ENCODE results near the gene JAG2.

DNA sequence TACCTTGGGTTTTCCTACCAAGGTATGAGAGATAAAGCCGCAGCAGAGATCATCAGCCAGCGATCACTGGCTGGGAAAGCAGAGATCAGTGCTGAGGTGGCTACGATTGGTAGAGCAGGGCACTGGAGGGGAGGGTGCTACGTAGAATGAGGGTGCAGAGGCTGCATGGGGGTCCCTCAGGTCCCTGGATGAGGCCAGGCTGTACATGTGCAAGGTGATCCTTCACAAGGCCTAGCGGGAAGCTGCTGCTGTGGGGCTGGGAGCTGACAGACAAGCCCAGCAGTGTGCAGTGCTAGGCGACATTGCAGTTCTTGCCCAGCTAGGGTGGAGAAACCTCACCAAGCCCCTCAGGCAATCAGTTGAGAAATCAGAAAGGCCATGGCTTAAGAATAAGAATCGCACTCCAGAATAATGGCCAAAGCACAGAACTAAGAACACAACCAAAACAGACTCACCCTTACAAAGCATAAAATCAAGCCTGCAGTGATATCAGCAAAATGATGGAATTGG, 66.2 kb downstream of the JAG2 start:
- TF ChIP-seq, protein P1, sequence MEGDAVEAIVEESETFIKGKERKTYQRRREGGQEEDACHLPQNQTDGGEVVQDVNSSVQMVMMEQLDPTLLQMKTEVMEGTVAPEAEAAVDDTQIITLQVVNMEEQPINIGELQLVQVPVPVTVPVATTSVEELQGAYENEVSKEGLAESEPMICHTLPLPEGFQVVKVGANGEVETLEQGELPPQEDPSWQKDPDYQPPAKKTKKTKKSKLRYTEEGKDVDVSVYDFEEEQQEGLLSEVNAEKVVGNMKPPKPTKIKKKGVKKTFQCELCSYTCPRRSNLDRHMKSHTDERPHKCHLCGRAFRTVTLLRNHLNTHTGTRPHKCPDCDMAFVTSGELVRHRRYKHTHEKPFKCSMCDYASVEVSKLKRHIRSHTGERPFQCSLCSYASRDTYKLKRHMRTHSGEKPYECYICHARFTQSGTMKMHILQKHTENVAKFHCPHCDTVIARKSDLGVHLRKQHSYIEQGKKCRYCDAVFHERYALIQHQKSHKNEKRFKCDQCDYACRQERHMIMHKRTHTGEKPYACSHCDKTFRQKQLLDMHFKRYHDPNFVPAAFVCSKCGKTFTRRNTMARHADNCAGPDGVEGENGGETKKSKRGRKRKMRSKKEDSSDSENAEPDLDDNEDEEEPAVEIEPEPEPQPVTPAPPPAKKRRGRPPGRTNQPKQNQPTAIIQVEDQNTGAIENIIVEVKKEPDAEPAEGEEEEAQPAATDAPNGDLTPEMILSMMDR (IDR thresholded peaks at IDR 0.05; ENCODE audit: insufficient read depth, low read length): no peak
- TF ChIP-seq POLR2AphosphoS5 (IDR thresholded peaks at IDR 0.05; ENCODE audit: low read depth) (no peak), GABPA (IDR thresholded peaks at IDR 0.05; ENCODE audit: low read depth) (no peak)

Data from HL-60 (cell line).